Ishikawa (cell line): Measurements from ENCODE around the gene NR2F1-AS1.

Experiments used
- CEBPB ChIP-seq: IDR thresholded peaks from 2 replicates; pipeline ENCODE4 v1.6.1; 2012
- CREB1 ChIP-seq: IDR thresholded peaks from 2 replicates; pipeline ENCODE4 v1.6.1; 2012; ENCODE audit warnings: low read depth
- EGR1 ChIP-seq: IDR thresholded peaks from 2 replicates; pipeline ENCODE4 v1.6.1; 2012
- EP300 ChIP-seq: IDR thresholded peaks from 2 replicates; pipeline ENCODE4 v1.6.1; 2012; ENCODE audit warnings: borderline replicate concordance
- FOXM1 ChIP-seq: IDR thresholded peaks from 2 replicates; pipeline ENCODE4 v1.6.1; 2012; ENCODE audit warnings: low read depth, borderline replicate concordance
- MAX ChIP-seq: IDR thresholded peaks from 2 replicates; pipeline ENCODE4 v1.6.1; 2012
- NFIC ChIP-seq: IDR thresholded peaks from 2 replicates; pipeline ENCODE4 v1.6.1; 2012
- RAD21 ChIP-seq: IDR thresholded peaks from 2 replicates; pipeline ENCODE4 v1.6.1; 2012; ENCODE audit warnings: low read depth
- REST ChIP-seq: IDR thresholded peaks from 2 replicates; pipeline ENCODE4 v1.6.1; 2012; ENCODE audit warnings: low read depth, mild to moderate bottlenecking
- TAF1 ChIP-seq: IDR thresholded peaks from 2 replicates; pipeline ENCODE4 v1.6.1; 2012; ENCODE audit warnings: low read depth, mild to moderate bottlenecking
- TCF12 ChIP-seq: IDR thresholded peaks from 2 replicates; pipeline ENCODE4 v1.6.1; 2012; ENCODE audit warnings: low read depth
- TEAD4 ChIP-seq: IDR thresholded peaks from 2 replicates; pipeline ENCODE4 v1.6.1; 2012
- YY1 ChIP-seq: IDR thresholded peaks from 2 replicates; pipeline ENCODE4 v1.6.1; 2012; ENCODE audit warnings: low read depth
- ZBTB7A ChIP-seq: IDR thresholded peaks from 2 replicates; pipeline ENCODE4 v1.6.1; 2012; ENCODE audit warnings: low read depth
- TF ChIP-seq, protein P1 (sequence below): IDR thresholded peaks from 2 replicates; pipeline ENCODE4 v1.6.1; 2012

The NR2F1-AS1 gene

DNA sequence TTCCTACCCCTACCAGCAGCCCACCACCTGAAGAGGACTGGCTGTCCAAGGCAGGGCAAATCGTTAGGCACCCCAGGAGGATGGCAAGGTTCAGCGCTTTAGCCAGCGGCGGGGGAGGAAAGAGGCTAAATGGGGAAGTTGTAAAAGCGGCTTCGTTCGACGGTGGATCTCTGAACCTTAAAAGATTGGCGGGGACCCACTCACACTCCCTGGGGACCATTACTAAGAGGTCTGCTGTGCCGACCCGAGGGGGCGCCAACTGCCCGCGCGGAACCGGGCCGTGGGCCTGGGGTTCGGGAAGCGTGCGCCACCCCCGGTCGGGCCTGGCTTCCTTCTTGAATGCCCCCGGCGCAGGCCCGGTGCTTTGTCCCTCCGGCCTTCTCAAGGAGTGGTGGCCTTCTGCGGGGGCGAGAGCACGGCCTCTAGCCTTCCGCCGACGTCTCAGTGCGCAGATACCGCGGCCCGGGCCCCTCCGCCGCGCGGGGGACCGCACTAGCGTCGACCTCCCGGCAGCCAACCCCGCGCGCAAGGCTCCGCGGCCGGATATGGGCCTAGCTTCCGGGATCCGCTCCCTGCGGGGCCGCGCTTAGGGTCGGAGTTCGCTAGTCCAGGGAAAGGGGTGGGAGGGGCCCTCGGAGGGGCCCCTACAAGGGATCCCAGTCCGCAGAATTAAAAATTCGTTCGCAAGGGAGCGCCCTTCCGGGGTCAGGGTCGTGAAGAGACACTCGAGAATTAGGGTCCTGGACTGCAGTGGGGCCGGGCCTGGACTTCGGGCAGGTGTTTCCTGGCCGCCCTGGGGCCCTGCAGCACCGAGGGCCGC lies 10.5 kb downstream of the NR2F1-AS1 start:
- no peak for TF ChIP-seq CEBPB
- no peak for TF ChIP-seq NFIC
- no peak for TF ChIP-seq FOXM1
- TF ChIP-seq MAX: no peak

GRCh38 chr5:93569300-93570160 lies 11.5 kb downstream of the NR2F1-AS1 start:
- TF ChIP-seq EGR1: no peak
- no peak for TF ChIP-seq NFIC
- no peak for TF ChIP-seq REST
- TF ChIP-seq ZBTB7A: no peak
- TF ChIP-seq TEAD4: no peak

- TF ChIP-seq TCF12: no peak
- TF ChIP-seq EGR1: no peak
- no peak for TF ChIP-seq RAD21
- no peak for TF ChIP-seq REST
- TF ChIP-seq FOXM1: no peak
- TF ChIP-seq YY1: no peak
- TF ChIP-seq NFIC: no peak
- TF ChIP-seq TEAD4: no peak
- no peak for TF ChIP-seq EP300
- TF ChIP-seq MAX: no peak
- TF ChIP-seq CEBPB: no peak
- TF ChIP-seq ZBTB7A: no peak
- no peak for TF ChIP-seq TAF1
- TF ChIP-seq, protein P1, sequence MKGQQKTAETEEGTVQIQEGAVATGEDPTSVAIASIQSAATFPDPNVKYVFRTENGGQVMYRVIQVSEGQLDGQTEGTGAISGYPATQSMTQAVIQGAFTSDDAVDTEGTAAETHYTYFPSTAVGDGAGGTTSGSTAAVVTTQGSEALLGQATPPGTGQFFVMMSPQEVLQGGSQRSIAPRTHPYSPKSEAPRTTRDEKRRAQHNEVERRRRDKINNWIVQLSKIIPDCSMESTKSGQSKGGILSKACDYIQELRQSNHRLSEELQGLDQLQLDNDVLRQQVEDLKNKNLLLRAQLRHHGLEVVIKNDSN: no peak
Measured at GRCh38 chr5:93567424-93567823, 13.6 kb downstream of the NR2F1-AS1 start.

- no peak for TF ChIP-seq REST
Measured at GRCh38 chr5:93566091-93566490, 14.9 kb downstream of the NR2F1-AS1 start.

- TF ChIP-seq REST (no peak), CEBPB (no peak), FOXM1 (no peak), EGR1 (no peak), CREB1 (no peak)
Measured at GRCh38 chr5:93557021-93557604, 23.9 kb downstream of the NR2F1-AS1 start.
